K562 (cell line): ENCODE results near the gene ANKRD11. TPM values are rescaled to one million over a fixed set of nuclear protein-coding genes. Genes with fewer than 3 reads are reported as not detected.
A peak's percentile ranks its signal among the peaks of the same experiment; 100 is the strongest.

ENCODE experiments used
- ARID3B ChIP-seq: fragments of 250-450 bp; sonication (Bioruptor Pico); IDR thresholded peaks from 2 replicates; pipeline ENCODE4 v1.4.0; 2020; ENCODE audit warnings: borderline replicate concordance
- CBX1 ChIP-seq: sonication (generic); IDR thresholded peaks from 2 replicates; pipeline ENCODE4 v1.6.1; 2016; ENCODE audit warnings: antibody characterized with exemption, low read depth, mild to moderate bottlenecking
- EP300 ChIP-seq: IDR thresholded peaks from 2 replicates; pipeline ENCODE4 v1.6.1; 2012; ENCODE audit warnings: low read length, improper control_type of control experiment
- EZH2 ChIP-seq: IDR thresholded peaks from 2 replicates; pipeline ENCODE4 v1.6.1; 2012; ENCODE audit warnings: low read depth, mild to moderate bottlenecking, inconsistent platforms, low read length, borderline replicate concordance
- FOXJ3 ChIP-seq: sonication (generic); formaldehyde crosslinking; IDR thresholded peaks from 2 replicates; pipeline ENCODE4 v1.4.0; 2020; ENCODE audit warnings: mild to moderate bottlenecking, missing genetic modification reagents
- GABPA ChIP-seq: fragments of 200-800 bp; sonication (Bioruptor generic); conservative IDR thresholded peaks from 2 replicates; pipeline ENCODE4 v1.6.1; 2016; ENCODE audit warnings: low read depth, missing genetic modification characterization, missing compliant biosample characterization
- HDAC8 ChIP-seq: fragments of 450-650 bp; IDR thresholded peaks from 2 replicates; pipeline ENCODE4 v1.6.1; 2016; ENCODE audit warnings: mild to moderate bottlenecking, missing genetic modification characterization, moderate library complexity, missing compliant biosample characterization
- HDGF ChIP-seq: fragments of 450-650 bp; IDR thresholded peaks from 2 replicates; pipeline ENCODE4 v1.6.1; 2016
- HMG20B ChIP-seq: fragments of 250-450 bp; sonication (Bioruptor Pico); IDR thresholded peaks from 2 replicates; pipeline ENCODE4 v1.5.0; 2021; ENCODE audit warnings: mild to moderate bottlenecking
- ILK ChIP-seq: fragments of 450-650 bp; IDR thresholded peaks from 2 replicates; pipeline ENCODE4 v1.6.1; 2016; ENCODE audit warnings: missing genetic modification characterization, low read depth, mild to moderate bottlenecking, missing compliant biosample characterization, moderate library complexity, borderline replicate concordance
- MAZ ChIP-seq, 2 experiments: fragments of 450-650 bp in 1 of 2; sonication (generic) in 1 of 2; formaldehyde crosslinking; IDR thresholded peaks in 1 of 2; conservative IDR thresholded peaks in 1 of 2; 2 replicates each; pipeline versions ENCODE4 v1.4.0 to v1.5.0; 2020; ENCODE audit warnings: mild to moderate bottlenecking in 1 of 2, missing genetic modification reagents in 1 of 2
- NR2F6 ChIP-seq: fragments of 450-650 bp; formaldehyde crosslinking; IDR thresholded peaks from 2 replicates; pipeline ENCODE4 v1.4.0; 2020; ENCODE audit warnings: mild to moderate bottlenecking
- NUFIP1 ChIP-seq: fragments of 450-650 bp; IDR thresholded peaks from 2 replicates; pipeline ENCODE4 v1.6.1; 2018; ENCODE audit not compliant: partially characterized antibody
- RBBP5 ChIP-seq: fragments of 200-600 bp; sonication (generic); IDR thresholded peaks from 2 replicates; pipeline ENCODE4 v1.6.1; 2012; ENCODE audit warnings: borderline replicate concordance, mild to moderate bottlenecking, low read length, control low read depth, inconsistent platforms; ENCODE audit not compliant: insufficient read depth, poor library complexity, severe bottlenecking
- RFX1 ChIP-seq: fragments of 450-650 bp; IDR thresholded peaks from 2 replicates; pipeline ENCODE4 v1.6.1; 2016; ENCODE audit warnings: mild to moderate bottlenecking, moderate library complexity
- XRCC4 ChIP-seq: IDR thresholded peaks from one replicate; pipeline ENCODE4 v1.6.1; 2011; ENCODE audit not compliant: insufficient read depth, insufficient read length; ENCODE audit errors: extremely low read depth
- ZFP36 ChIP-seq: fragments of 150-350 bp; IDR thresholded peaks from 2 replicates; pipeline ENCODE4 v1.6.1; 2018; ENCODE audit warnings: low read length, low read depth; ENCODE audit not compliant: partially characterized antibody
- ZNF12 ChIP-seq: sonication (generic); formaldehyde crosslinking; IDR thresholded peaks from 2 replicates; pipeline ENCODE4 v1.4.0; 2020; ENCODE audit warnings: mild to moderate bottlenecking, missing genetic modification reagents
- ZNF274 ChIP-seq: IDR thresholded peaks from 2 replicates; pipeline ENCODE4 v1.6.1; 2011; ENCODE audit warnings: low read depth, mild to moderate bottlenecking, low read length, moderate library complexity, borderline replicate concordance
- ZNF444 ChIP-seq: fragments of 250-450 bp; sonication (Bioruptor Pico); IDR thresholded peaks from 2 replicates; pipeline ENCODE4 v1.4.0; 2020; ENCODE audit warnings: mild to moderate bottlenecking, moderate library complexity
- ZNF589 ChIP-seq: fragments of 200-800 bp; sonication (Bioruptor generic); IDR thresholded peaks from 2 replicates; pipeline ENCODE4 v1.6.1; 2016; ENCODE audit warnings: low read depth, missing genetic modification characterization, missing compliant biosample characterization
- polyA plus RNA-seq, 8 experiments: library from polyadenylated mRNA; depleted of rRNA in 4 of 8; stranded (reverse) in 5 of 8; unstranded in 3 of 8; fragments of >200 nt; fragmentation: Nextera tagmentation in 2 of 8; fragmentation: Illumina TruSeq in 1 of 8; extraction: Ambion mirVana in 2 of 8; extraction: Trizol in 1 of 8; gene quantifications; 2 replicates each; pipeline versions ENCODE4 v1.2.1 to v1.2.3, GENCODE V29; 2011 to 2014; ENCODE audit warnings: inconsistent platforms in 1 of 8, missing spikeins in 1 of 8
- total RNA-seq, 7 experiments: library from RNA; depleted of rRNA in 6 of 7; stranded (reverse); fragments of >200 nt in 6 of 7; fragmentation: Illumina TruSeq in 2 of 7; extraction: Trizol in 2 of 7; gene quantifications; 2 replicates each; pipeline versions ENCODE4 v1.2.1 to v1.2.3, GENCODE V29; 2011 to 2021; ENCODE audit warnings: low replicate concordance in 1 of 7
- TF ChIP-seq, protein P1 (sequence below), 2 experiments: fragments of 450-650 bp in 1 of 2; sonication (generic) in 1 of 2; formaldehyde crosslinking in 1 of 2; IDR thresholded peaks in 1 of 2; conservative IDR thresholded peaks in 1 of 2; 2 replicates each; pipeline versions ENCODE4 v1.6.1 to v1.8.1; 2016 to 2023; ENCODE audit warnings: mild to moderate bottlenecking in 2 of 2, moderate library complexity in 2 of 2, inconsistent platforms in 1 of 2, missing genetic modification reagents in 1 of 2
- TF ChIP-seq, protein P2 (sequence below): fragments of 250-450 bp; sonication (Bioruptor Pico); IDR thresholded peaks from 2 replicates; pipeline ENCODE4 v1.8.0; 2021; ENCODE audit warnings: moderate library complexity, mild to moderate bottlenecking, inconsistent platforms

The ANKRD11 gene
- total and polyA plus RNA-seq, 9 of the 15 experiments (the other 6 are each of a cell fraction or from before 2014, with no cell fraction given): 4.7 to 126 (median 31.7) TPM

DNA sequence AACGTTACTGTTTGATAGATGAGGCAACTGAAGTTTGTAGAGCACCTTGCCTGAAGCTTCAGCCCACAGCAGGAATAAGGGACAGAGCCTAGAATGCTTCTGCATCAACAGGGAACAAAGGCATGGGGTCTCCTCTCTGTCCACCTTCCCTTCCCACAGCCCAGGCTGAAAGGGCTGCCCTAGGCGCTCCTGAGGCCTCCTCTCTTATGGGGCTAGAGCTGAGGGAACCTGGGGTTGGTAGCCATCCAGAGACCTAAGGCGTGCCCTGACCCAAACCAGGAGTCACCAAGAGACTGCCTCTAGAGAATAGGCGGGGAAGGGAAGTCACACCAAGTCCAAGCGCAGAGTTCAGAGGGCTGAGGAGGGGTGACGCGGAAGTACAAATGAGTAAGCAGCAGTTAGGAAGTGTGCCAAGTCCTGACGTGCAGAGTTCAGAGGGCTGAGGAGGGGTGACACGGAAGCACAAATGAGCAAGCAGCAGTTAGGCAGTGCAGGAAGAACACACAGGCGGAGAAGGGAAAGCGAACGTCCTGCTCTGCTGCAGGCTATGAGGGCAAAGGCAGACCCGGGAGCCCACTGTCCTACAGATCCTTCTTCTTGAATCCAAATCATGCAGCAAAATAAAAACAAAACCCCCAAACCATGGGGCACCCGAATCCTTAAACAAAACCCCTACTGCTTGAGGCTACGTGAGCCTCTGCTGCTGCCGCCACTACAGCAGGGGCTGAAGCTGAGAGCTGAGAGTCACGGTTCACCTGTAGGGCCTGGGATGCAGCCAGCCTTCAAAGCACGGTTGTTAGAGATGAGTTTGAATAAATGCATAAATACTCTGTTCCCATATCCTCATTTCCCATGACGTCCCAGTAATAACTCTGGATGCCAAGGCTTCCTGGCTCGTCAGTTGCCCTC lies 15.1 kb upstream of the ANKRD11 start (continued):
- TF ChIP-seq ARID3B (CRISPR knock-in tag): no peak; the same call in 1 of the 2 replicates
- peak; percentile 71; the same call in 1 of the 2 replicates for TF ChIP-seq HDGF
- 0 out of 2 replicates have a peak, but pooled peaks have one; percentile 39 for TF ChIP-seq ZNF589
- TF ChIP-seq ZFP36: no peak
- TF ChIP-seq, protein P1, sequence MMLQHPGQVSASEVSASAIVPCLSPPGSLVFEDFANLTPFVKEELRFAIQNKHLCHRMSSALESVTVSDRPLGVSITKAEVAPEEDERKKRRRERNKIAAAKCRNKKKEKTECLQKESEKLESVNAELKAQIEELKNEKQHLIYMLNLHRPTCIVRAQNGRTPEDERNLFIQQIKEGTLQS (IDR thresholded peaks at IDR 0.05): peak; percentile 79
- TF ChIP-seq, protein P1 (CRISPR knock-in tag; conservative IDR thresholded peaks at IDR 0.05): no peak; the same call in 1 of the 2 replicates
- no peak for TF ChIP-seq XRCC4
- no peak for TF ChIP-seq ZNF12 (CRISPR knock-in tag)
- peak; percentile 61; the same call in 1 of the 2 replicates for TF ChIP-seq EP300
- no peak for TF ChIP-seq ZNF274
- no peak for TF ChIP-seq FOXJ3 (CRISPR knock-in tag)
- TF ChIP-seq ZNF444 (CRISPR knock-in tag): no peak
- no peak for TF ChIP-seq RBBP5
- TF ChIP-seq GABPA: peak; percentile 91
- no peak for TF ChIP-seq CBX1
- TF ChIP-seq, protein P2, sequence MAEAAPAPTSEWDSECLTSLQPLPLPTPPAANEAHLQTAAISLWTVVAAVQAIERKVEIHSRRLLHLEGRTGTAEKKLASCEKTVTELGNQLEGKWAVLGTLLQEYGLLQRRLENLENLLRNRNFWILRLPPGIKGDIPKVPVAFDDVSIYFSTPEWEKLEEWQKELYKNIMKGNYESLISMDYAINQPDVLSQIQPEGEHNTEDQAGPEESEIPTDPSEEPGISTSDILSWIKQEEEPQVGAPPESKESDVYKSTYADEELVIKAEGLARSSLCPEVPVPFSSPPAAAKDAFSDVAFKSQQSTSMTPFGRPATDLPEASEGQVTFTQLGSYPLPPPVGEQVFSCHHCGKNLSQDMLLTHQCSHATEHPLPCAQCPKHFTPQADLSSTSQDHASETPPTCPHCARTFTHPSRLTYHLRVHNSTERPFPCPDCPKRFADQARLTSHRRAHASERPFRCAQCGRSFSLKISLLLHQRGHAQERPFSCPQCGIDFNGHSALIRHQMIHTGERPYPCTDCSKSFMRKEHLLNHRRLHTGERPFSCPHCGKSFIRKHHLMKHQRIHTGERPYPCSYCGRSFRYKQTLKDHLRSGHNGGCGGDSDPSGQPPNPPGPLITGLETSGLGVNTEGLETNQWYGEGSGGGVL (CRISPR knock-in tag): no peak
- no peak for TF ChIP-seq EZH2
- peak; percentile 50 to 62; a peak in 3 of 4 replicates for TF ChIP-seq MAZ (CRISPR knock-in tag; conservative IDR thresholded peaks at IDR 0.05 in 1 of 2, IDR thresholded peaks at IDR 0.05 in 1 of 2)
- no peak for TF ChIP-seq NR2F6 (CRISPR knock-in tag)
- TF ChIP-seq NUFIP1: no peak
- TF ChIP-seq HDAC8 (tag): no peak
- no peak for TF ChIP-seq ILK (tag)
- no peak for TF ChIP-seq HMG20B
- no peak for TF ChIP-seq RFX1
